Endothelial cell of umbilical vein (primary cell): Measurements from ENCODE around the gene UNC5C.

Source experiments
- CTCF ChIP-seq, 2 donors: IDR thresholded peaks; 1 replicate in 1 of 2; 2 replicates in 1 of 2; pipeline ENCODE4 v1.5.1; 2011; ENCODE audit warnings: low read length in 2 of 2, mild to moderate bottlenecking in 2 of 2, moderate library complexity in 2 of 2, control low read depth in 1 of 2, inconsistent platforms in 1 of 2, low read depth in 1 of 2; ENCODE audit not compliant: insufficient read depth in 1 of 2; ENCODE audit errors: extremely low read depth in 1 of 2
- EZH2 ChIP-seq: IDR thresholded peaks from 2 replicates; pipeline ENCODE4 v1.6.1; 2012; ENCODE audit warnings: borderline replicate concordance, low read depth, mild to moderate bottlenecking, moderate library complexity, low read length, inconsistent platforms; ENCODE audit not compliant: severe bottlenecking
- GATA2 ChIP-seq: IDR thresholded peaks from 2 replicates; pipeline ENCODE4 v1.7.0; 2011; ENCODE audit warnings: low read depth, mild to moderate bottlenecking, moderate library complexity, mixed read lengths, low read length; ENCODE audit not compliant: insufficient read length, insufficient read depth
- POLR2A ChIP-seq: IDR thresholded peaks from 2 replicates; pipeline ENCODE4 v1.6.1; 2012; ENCODE audit warnings: low read depth, mild to moderate bottlenecking, control low read depth, low read length

GRCh38 chr4:95494186-95494585, 54.6 kb downstream of the UNC5C start:
- no peak for TF ChIP-seq CTCF (IDR thresholded peaks at IDR 0.05; ENCODE audit: extremely low read depth in 1 of 2, insufficient read depth in 1 of 2, low read depth in 1 of 2, low read length in 2 of 2)
- no peak for TF ChIP-seq EZH2
- TF ChIP-seq GATA2: no peak
- TF ChIP-seq POLR2A: no peak
